HG02759 (cell line): ENCODE results near the gene SLC44A3.

ENCODE experiments used
- ATAC-seq: cut with Tn5 transposase; IDR thresholded peaks from one replicate; pipeline ENCODE4 v1.9.1; 2021; ENCODE audit warnings: mild to moderate bottlenecking, moderate library complexity; ENCODE audit not compliant: unreplicated experiment

SLC44A3 gene

GRCh38 chr1:94819945-94820746 is at the start of gene SLC44A3:
Gene SLC44A3, plus strand, starts transcription at chr1:94820357. Its CDS starts 95 bp downstream, at chr1:94820452.
- no peak for ATAC-seq

DNA sequence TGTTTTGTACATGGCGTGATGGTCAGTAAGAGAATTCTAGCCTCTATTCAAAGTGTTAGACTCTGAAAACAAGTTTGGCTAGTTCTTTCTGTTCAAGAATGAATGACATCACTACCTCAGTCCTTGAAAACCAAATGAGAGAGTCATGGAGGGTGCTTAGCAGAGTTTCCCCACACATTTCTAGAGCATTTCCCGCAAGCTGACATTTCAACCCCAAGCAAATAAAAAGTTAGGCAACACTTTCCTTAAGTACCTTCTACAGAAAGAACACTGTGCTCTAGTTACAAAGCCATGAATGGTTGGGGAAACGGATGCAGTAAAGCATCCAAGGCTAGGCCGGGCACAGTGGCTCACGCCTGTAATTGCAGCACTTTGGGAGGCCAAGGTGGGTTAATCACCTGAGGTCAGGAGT is 47.9 kb upstream of the SLC44A3 start:
- no peak for ATAC-seq

GRCh38 chr1:94772845-94773244 is 47.3 kb upstream of the SLC44A3 start:
- ATAC-seq: no peak

DNA sequence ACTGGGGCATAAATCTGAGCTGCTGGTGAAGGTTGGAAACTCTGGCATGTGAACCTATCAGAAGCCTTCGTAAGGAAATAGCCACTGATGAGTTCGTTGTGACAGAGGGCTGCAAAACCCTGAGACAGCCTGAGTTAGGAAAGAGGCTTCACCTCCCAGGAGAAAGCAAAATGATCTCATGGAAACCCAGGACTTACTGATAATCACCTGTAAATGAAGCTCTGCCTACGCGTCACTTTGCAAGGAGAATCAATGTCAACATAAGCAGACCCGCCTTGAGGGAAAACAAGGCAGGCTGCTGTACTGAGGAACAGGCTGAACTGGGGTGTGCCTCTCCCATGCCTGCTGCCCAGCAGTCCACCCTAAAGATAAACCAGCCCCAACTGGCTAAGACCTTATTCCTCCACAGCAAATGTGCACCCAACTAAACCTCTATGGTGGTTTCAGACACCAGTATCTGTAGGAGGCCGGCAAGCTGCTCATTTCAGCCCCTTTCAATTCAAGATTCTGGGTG is 46.8 kb upstream of the SLC44A3 start:
- no peak for ATAC-seq

- ATAC-seq: no peak
Observed at GRCh38 chr1:94773931-94774422, 46.2 kb upstream of the SLC44A3 start.

- no peak for ATAC-seq
Observed at GRCh38 chr1:94776474-94776873, 43.7 kb upstream of the SLC44A3 start.

DNA sequence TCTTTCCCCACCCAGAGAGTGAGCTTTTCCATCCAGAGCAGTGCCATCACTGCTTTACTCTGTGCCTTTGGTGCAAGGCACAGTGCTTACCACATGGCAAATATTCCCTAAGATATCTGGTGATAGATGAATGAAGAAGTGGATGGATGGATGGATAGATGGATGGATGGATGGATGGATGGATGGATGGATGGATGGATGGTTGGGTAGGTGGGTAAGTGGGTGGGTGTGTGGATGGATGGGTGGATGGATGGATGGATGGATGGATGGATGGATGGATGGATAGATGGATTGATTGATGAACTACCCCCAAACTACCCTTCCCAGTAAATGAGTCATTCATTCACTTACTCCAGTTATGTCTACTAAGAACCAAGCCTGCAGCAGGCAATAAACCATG is 42.9 kb upstream of the SLC44A3 start:
- no peak for ATAC-seq

DNA sequence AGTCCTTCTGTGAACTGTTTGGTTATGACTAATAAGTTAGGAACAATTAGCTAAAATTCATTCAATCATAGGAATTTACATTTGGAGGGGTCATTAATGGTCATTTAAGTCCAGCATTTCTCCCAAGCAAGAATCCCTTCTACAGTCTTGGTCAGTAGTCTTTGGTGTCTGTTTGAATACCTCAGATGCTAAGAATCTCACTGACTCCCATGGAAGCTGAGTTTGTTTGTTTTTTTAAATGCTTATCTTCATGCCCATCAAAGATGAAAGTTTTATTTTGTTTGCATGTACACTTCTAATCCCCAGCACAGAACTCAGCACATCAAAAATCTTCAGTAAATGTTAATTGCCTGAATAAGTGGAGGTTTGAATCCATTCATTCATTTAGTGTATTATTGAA is 41.3 kb upstream of the SLC44A3 start:
- ATAC-seq: no peak

DNA sequence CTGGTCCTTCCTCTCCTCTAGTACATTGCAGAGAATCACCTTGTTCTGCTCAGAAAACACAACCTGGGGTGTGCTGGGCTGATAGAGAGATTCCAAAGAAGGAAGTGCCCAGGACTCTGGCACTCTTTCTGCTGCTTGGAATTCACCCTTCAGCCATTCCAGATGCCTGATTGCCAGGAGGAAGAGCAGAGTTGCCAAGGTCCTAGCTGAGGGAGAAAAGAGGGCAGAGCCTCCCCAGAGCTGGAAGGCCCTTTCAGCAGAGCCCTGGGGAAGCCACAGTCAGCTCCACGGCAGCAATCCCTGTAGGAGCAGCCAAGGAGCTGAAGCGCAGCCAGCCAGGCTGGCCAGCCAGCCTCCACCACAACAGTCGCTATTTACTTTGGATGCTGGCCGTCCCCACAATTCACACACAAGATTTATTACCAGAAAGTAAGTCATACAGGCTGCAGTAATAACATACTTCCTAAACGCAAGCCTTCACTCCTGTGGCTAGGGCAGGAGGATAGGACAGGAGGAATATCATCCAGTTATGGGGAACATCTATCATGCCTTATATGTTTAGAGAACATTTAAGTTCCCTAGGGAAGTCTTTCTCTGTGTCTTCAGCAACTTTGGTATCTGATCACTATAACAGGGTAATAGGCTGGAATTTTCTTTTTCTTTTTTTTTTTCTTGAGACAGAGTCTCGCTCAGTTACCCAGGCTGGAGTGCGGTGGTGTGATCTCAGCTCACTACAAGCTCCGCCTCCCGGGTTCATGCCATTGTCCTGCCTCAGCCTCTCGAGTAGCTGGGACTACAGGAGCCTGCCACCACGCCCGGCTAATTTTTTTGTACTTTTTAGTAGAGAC is 36.6 kb upstream of the SLC44A3 start:
- no peak for ATAC-seq

DNA sequence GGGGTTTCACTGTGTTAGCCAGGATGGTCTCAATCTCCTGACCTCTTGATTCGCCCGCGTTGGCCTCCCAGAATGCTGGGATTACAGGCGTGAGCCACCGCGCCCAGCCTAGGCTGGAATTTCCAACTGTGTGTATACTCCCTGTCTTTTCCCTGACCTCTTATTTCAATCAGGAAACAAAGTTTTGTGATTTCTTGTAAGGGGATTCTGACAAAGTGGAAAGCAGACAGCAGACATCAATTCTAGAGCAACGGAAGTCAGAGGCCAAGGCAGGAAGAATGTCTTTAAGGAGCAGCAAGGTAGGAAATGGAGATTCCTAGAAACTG is 36.0 kb upstream of the SLC44A3 start:
- no peak for ATAC-seq

- no peak for ATAC-seq
Observed at GRCh38 chr1:94787691-94788090, 32.5 kb upstream of the SLC44A3 start.

DNA sequence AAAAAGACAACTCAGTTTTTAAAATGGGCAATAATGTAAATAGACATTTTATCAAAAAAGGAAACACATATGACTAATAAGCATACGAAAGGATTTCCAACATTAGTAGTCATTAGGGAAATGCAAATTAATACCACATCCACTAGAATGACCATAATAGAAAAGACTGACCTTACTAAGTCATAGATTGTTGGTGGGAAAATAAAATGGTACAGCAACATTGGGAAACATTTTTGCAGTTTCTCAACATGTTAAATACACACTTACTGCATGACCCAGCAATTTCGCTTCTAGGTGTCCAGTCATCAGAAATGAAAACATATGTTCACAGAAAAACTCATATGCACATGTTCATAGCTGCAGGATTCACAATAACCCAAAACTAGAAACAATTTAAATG is 29.9 kb upstream of the SLC44A3 start:
- no peak for ATAC-seq

DNA sequence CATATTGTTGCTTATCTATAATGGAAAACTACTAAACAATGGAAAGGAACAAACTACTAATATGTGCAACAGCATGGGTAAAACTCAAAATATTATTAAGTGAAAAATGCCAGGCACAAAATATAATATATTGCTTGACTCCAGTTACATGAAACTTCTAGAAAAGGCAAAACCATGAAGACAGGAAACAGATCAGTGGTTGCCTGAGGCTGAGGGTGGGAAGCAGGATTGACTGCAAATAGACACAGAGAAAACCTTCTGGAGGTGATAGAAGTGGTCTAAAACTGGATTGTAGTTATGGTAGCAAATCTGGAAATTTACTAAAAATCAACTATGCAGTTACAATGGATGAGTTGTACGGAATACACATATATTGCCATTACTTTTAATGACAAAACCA is 29.5 kb upstream of the SLC44A3 start:
- ATAC-seq: no peak

DNA sequence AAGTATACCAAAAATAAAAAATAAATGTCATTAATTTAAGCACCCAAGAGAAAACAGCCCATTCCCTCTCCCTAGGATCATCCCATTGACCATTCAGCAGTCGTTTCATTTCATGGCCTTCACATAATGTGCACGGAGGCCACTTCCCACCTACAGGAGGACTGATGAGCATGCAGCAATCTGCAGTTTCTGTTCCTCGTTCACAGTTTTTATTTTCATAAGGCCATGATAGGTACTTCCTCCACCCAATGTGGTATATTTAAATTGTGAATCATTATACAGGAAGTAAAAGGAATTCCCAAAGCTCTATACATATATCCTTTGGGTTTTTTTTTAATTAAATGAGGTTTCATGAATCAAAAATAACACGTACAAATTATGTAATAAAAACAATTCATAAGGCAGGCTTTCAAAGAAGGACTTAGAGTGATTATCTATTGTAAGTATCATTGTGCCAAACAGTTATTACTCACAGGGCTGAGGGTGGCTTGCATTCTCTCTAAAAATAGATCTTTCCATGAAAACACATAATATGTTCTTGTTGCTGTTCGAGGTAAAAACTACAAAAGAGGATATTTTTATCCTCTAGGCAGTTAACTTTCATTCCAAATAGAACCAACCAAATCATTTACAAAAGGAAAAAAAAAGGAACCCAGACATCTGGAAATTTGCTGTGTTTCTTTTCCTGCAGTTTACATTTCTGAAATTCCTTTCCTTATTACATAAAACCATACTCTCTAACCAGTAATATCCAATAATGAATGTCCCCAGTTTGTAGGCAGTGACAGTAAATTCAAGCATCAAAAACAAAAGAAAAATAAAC is 27.5 kb upstream of the SLC44A3 start:
- peak; percentile 95 for ATAC-seq

DNA sequence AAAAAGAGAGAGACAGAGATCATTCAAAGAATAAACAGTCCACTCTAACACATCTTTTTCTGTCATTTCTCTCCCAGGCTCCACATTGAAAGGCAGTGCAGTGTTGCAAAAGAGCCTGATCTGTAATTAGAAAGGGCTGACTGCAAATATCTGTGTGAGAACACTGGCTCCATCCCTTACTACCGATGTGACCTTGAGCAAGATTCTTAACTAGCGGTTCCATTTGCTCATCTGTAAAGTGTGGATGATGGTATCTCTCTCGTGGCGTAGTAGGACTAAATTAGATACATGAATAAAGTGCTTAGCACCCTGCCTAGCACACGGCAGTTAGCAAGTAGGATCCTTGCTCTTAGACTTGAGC is 26.9 kb upstream of the SLC44A3 start:
- no peak for ATAC-seq

DNA sequence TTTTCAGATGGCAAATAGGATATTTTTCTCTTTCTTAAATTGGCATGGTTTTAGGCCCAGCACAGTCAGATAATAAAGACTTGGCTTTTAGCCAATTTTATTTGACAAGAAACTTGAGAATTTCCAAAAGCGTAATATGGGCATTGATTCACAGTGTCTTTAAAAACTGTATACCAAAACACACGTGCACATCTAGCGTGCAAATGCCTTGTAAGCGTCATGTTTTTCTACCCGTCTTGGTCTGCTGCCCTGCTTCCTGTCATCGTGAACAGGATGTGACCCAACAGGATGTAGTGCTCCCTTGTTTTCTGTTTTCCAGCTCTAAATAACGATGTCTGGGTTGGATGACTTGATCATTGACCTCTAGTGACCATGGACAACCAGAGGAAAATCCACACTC is 24.7 kb upstream of the SLC44A3 start:
- no peak for ATAC-seq

- no peak for ATAC-seq
Observed at GRCh38 chr1:94796266-94796665, 23.9 kb upstream of the SLC44A3 start.

DNA sequence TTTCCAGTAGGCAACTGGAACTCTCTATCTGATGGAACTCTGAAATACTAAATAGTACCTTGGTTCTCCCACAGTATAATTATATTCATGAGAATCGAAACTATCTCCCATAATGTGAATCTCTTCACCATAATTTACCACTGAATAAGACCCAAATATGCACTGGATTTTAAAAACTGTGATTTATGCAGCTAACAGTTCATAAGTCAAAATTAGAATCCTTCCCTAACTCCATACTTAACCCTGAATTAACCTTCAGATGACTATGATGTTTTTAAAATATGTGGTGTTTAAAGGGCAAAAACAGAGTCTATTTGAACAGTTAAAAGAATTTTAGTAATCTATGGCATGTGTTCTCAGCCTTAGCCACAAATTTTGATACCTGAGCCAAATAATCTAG is 22.9 kb upstream of the SLC44A3 start:
- no peak for ATAC-seq

DNA sequence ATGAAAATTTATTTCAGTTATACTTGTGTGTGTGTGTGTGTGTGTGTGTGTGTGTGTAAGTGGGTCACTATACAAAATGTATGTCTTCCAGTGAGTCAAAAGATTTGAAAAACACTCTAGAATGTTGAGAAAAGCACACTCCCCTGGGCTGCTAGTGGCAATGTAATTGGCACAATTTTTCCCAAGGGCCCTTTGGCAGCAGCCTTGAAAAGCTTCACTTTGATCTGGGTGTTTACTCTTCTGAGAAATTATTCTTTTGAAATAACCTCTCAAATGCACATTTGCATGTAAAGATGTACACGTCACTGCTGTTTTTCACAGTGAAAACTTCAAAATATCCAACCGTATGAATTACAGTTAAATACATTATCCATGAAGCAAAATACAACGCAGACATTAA is 22.1 kb upstream of the SLC44A3 start:
- no peak for ATAC-seq

DNA sequence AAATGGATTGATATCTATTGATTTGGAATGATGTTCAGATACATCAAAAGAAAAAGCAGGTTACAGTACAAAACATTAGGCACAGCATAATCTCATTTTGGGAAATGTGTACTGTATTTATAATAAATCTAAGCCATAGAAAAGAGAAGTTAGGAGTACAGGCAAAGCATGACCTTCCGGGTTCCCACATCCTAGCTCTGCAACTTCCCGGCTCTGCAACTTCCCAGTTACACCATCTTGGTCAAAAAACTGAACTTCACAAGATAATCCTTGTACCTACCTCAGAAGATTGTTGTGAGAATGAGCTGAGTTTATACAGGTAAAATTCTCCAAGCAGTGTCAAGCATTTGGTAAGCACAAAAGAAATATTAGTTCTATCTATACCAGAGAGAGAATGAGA is 21.7 kb upstream of the SLC44A3 start:
- ATAC-seq: no peak

- ATAC-seq: no peak
Observed at GRCh38 chr1:94799206-94799605, 21.0 kb upstream of the SLC44A3 start.
